SK-N-DZ (cell line): ENCODE results near the gene FNDC3B.
A peak's percentile ranks its signal among the peaks of the same experiment; 100 is the strongest.

Experiments used
- DNase-seq: peaks from one replicate; pipeline ENCODE4 v3.0.0-alpha.2; 2015; ENCODE audit warnings: low spot score

The FNDC3B gene

GRCh38 chr3:172280406-172281051 lies 241.2 kb downstream of the FNDC3B start:
- no peak for DNase-seq

GRCh38 chr3:172281884-172282283 lies 242.5 kb downstream of the FNDC3B start:
- DNase-seq = no peak

DNA sequence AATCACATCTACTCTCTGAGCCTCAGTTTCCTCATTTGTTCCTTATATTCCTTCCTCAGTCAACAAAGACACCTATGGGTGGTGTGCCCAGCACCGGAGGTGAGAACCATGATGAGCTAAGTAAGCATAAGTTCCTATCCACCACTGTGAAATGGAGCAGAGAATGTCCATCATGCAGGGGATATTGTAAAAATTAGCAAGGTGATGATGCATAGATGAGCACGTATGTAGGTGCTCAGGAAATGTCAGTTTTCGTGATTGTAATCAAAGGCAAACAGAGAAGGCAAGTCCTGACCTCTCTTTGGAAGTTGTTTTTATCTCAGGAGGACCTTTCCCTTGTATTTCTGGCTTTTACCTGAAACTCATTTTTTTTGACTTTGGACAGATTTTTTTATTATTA lies 243.5 kb downstream of the FNDC3B start:
- no peak for DNase-seq

GRCh38 chr3:172283841-172284357 lies 244.5 kb downstream of the FNDC3B start:
- no peak for DNase-seq

DNA sequence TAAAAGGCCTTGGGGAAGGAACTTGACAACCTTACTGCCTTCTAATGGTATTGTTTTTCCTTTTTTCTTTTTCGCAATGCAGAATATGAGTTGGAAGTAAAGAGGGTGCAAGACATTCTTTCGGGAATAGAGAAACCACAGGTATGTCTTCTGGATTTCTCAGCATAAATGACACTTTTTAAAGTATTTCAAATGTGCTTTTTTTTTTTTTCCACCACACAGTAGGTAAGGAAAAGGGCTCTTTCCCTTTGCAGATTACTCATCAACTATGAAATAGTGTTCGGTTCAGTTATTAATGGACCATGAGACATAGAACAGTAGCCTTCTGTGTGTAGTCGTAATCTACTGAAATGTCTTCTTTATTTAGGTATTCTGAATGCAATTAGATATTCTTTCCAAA lies 246.5 kb downstream of the FNDC3B start:
- no peak for DNase-seq

DNA sequence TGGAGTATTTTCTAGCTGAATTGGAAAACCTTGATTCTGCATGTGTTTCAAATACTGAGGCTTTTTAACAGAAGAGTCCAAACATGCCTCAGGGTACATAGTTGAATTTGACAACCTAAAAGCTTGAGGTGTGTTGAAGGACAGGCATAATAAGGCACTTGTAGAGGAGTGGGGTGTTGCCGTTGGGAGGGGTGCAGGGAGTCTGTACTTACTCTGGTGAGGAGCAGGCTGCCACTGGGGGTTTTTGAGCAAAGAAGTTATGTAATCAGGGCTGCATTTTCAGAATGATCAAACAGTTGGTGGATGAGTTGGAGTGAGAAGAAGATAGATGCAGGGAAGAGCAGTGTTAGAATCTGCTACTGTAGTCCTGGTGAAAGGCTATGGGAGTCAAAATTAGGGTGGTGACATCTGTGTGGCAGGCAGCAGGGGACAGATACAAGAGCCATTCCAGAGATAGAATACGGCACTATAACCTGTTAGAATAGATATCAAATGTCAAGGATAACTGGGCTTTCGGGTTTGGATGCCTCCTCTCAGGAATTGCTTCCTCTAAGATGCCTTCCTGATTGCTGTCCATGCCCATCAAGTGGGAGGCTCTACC lies 247.3 kb downstream of the FNDC3B start:
- no peak for DNase-seq

GRCh38 chr3:172287937-172288477 lies 248.6 kb downstream of the FNDC3B start:
- DNase-seq = peak; percentile 77

- no peak for DNase-seq
These were observed 249.3 kb downstream of the FNDC3B start for GRCh38 chr3:172288651-172289050.

GRCh38 chr3:172289583-172289982 lies 250.2 kb downstream of the FNDC3B start:
- no peak for DNase-seq

GRCh38 chr3:172290457-172290856 lies 251.1 kb downstream of the FNDC3B start:
- DNase-seq = no peak

DNA sequence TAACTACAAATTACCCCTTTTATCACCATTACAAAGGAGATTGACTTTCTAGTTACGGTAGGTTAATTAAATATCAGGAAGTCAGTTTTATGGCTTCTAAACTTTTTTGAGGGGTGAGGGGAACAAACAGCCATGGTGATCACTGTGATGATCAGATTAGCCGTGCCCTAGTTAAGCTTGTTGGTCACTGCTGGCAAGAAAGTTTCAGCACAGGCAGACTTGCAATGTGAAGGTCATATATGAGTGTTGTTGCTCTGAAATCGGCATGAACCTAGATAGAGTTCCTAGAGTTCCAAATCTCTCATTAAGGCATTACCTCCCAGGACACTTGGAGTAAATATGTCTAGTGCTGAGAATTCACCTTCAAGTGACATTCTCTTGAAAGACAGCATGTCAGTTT lies 252.3 kb downstream of the FNDC3B start:
- no peak for DNase-seq

- DNase-seq = no peak
These were observed 253.0 kb downstream of the FNDC3B start for GRCh38 chr3:172292422-172292821.

- DNase-seq = no peak
These were observed 253.7 kb downstream of the FNDC3B start for GRCh38 chr3:172293093-172293492.

GRCh38 chr3:172294223-172294806 lies 254.9 kb downstream of the FNDC3B start:
- DNase-seq = no peak

DNA sequence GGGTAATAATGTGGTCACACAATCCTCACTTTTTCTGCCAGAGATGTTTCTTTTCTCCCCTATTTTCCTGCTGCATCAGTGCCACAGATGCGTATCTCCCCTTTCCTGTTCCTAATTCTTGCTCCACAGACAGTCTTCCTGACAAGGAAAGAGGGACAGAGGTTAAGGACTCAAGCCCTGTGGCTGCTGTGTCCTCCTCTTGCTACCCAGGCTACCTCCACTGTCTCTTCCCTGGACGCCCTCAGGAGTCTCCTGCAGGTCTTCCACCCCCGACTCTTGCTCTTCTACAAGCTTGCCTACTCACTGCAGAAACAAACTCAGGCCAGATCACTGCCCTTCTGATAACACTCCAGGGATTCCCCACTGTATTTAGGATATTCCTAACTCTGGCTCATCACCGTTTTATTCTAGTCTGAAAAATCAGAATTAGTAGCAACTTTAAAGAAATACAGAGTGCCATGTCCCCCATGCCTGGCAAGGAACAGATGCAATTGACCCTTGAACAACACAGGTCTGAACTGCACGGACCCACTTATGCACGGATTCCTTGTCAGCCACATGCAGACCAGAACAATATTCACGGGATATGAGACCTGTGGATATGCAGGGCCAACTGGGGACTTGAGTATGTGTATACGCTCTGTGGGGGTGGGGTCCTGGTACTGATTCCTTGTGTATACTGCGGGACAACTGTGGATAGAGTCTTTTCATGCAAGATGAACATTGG lies 257.0 kb downstream of the FNDC3B start:
- DNase-seq = no peak

DNA sequence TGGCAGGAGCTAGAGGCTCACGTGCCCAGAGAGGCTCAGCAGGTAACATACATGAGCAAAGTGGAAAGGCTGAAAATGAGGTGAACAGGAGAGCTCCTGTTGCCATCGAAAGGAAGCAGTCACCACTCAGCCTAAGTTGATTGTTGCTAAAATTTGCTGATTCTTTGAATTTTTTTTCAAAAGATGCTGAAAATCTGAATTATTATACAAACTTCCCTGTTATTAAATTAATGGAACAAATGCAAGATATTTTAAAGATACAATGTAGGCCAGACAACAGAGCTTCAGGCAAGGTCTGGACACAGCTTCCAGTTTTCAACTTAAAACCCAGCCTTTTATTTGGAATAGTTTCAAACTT lies 257.6 kb downstream of the FNDC3B start:
- DNase-seq = no peak

- no peak for DNase-seq
These were observed 258.9 kb downstream of the FNDC3B start for GRCh38 chr3:172298247-172298646.

DNA sequence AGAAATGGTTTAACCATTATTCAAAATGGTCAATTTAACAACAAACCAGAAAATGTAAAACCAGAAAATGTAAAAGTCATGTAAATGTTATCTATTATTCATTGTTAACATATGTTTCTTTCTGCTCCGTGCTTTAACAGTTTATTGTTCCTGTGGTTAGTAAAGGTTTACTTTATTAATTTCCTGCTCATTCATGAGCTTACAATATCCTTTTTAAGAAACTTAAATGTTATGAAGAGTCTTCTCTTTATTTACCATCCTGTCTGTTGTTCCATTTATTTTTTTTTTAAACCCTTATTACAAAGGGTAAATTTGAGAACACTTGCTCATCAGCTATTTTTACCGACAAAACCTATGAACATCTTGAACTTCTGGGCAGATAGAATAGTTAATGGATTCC lies 260.8 kb downstream of the FNDC3B start:
- DNase-seq = no peak

GRCh38 chr3:172300862-172301261 lies 261.5 kb downstream of the FNDC3B start:
- no peak for DNase-seq

- DNase-seq = no peak
These were observed 262.8 kb downstream of the FNDC3B start for GRCh38 chr3:172302203-172302602.

DNA sequence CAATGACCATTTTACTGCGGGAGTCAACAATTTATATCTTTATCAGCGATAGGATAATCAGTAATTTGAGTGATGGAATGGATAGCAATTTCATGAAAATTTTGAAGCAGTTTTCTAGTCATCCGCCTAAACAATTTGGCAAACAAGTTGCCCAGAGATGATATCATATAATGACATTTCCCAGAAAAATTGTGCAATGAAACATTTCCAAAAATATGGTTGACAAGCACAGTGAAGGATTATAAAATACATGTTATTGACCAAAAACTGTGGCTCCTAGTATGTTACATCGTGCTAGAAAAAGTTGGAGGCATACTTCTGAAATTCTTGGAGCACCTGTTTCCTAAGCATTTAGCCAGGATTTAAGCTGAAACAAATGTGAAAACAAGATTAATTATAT lies 263.8 kb downstream of the FNDC3B start:
- DNase-seq = no peak

GRCh38 chr3:172303941-172304558 lies 264.7 kb downstream of the FNDC3B start:
- DNase-seq = no peak
